Endometrium (tissue), 2 donors: ENCODE data around the gene MADD.

Experiments
- FAIRE-seq: peaks from 2 replicates; lab custom pipeline; 2012; peaks lifted over from hg19 to GRCh38; lab: Jason Lieb, UNC
- donor health status: control.
- donor health status: control.

Gene MADD

GRCh38 chr11:47253660-47254059 lies 16.3 kb upstream of the MADD start:
- no peak for FAIRE-seq

GRCh38 chr11:47254386-47254785 lies 15.5 kb upstream of the MADD start:
- no peak for FAIRE-seq

GRCh38 chr11:47256374-47256773 lies 13.6 kb upstream of the MADD start:
- FAIRE-seq, result no peak

- no peak for FAIRE-seq
These were observed 12.8 kb upstream of the MADD start for GRCh38 chr11:47257177-47257516.

GRCh38 chr11:47257517-47258316 lies 12.2 kb upstream of the MADD start, which contains the start of gene NR1H3:
Gene NR1H3 (plus strand): TSS chr11:47257996. CDS start chr11:47259217, 1,221 bp downstream.
- no peak for FAIRE-seq

GRCh38 chr11:47258317-47258902 lies 11.5 kb upstream of the MADD start:
- FAIRE-seq, result no peak

- FAIRE-seq, result no peak
These were observed 10.5 kb upstream of the MADD start for GRCh38 chr11:47259232-47259977.

- no peak for FAIRE-seq
These were observed 9.6 kb upstream of the MADD start for GRCh38 chr11:47260366-47260765.

- FAIRE-seq, result no peak
These were observed 8.6 kb upstream of the MADD start for GRCh38 chr11:47261291-47261800.

- FAIRE-seq, result no peak
These were observed 5.8 kb upstream of the MADD start for GRCh38 chr11:47264119-47264518.

GRCh38 chr11:47264521-47264920 lies 5.4 kb upstream of the MADD start:
- no peak for FAIRE-seq

GRCh38 chr11:47267876-47268275 lies 2.1 kb upstream of the MADD start:
- FAIRE-seq, result no peak

GRCh38 chr11:47268448-47269001 lies 1.4 kb upstream of the MADD start:
- FAIRE-seq, result no peak

- FAIRE-seq, result no peak
These were observed 718 bp upstream of the MADD start for GRCh38 chr11:47269002-47269828.

GRCh38 chr11:47270331-47271271 lies 668 bp downstream of the MADD start:
- FAIRE-seq, result no peak

GRCh38 chr11:47271328-47271727 lies 1.4 kb downstream of the MADD start:
- no peak for FAIRE-seq

- no peak for FAIRE-seq
These were observed 2.2 kb downstream of the MADD start for GRCh38 chr11:47271961-47272661.

- FAIRE-seq, result no peak
These were observed 2.8 kb downstream of the MADD start for GRCh38 chr11:47272706-47273105.

GRCh38 chr11:47274495-47275235 lies 4.7 kb downstream of the MADD start:
- no peak for FAIRE-seq
